Endothelial cell (in vitro differentiated cells): ENCODE measurements around the gene LYRM2. TPM values are rescaled to one million over a fixed set of nuclear protein-coding genes. Genes with fewer than 3 reads are reported as not detected.

Source experiments
- DNase-seq: peaks from one replicate; pipeline ENCODE4 v3.0.0; 2021; ENCODE audit warnings: low spot score
- H3K27ac Mint-ChIP-seq: one replicate; pipeline ENCODE4 v1.8.0; 2021; ENCODE audit warnings: mixed read lengths, inconsistent platforms; ENCODE audit not compliant: unreplicated experiment
- H3K27me3 Mint-ChIP-seq: one replicate; pipeline ENCODE4 v1.8.0; 2021; ENCODE audit warnings: mild to moderate bottlenecking, moderate library complexity, mixed read lengths, inconsistent platforms; ENCODE audit not compliant: unreplicated experiment
- H3K36me3 Mint-ChIP-seq: one replicate; pipeline ENCODE4 v1.8.0; 2021; ENCODE audit warnings: mild to moderate bottlenecking, low read depth, mixed read lengths, inconsistent platforms; ENCODE audit not compliant: unreplicated experiment
- H3K4me1 Mint-ChIP-seq: one replicate; pipeline ENCODE4 v1.8.0; 2021; ENCODE audit warnings: mild to moderate bottlenecking, mixed read lengths, inconsistent platforms; ENCODE audit not compliant: unreplicated experiment
- H3K4me3 Mint-ChIP-seq: one replicate; pipeline ENCODE4 v1.8.0; 2021; ENCODE audit warnings: mild to moderate bottlenecking, mixed read lengths, inconsistent platforms; ENCODE audit not compliant: unreplicated experiment
- H3K9me3 Mint-ChIP-seq: one replicate; pipeline ENCODE4 v1.8.0; 2021; ENCODE audit warnings: mixed read lengths, inconsistent platforms; ENCODE audit not compliant: unreplicated experiment
- total RNA-seq: library from RNA; stranded (reverse); fragmentation: NEBNext Ultra II Directional; extraction: Animal tissue kit (Norgen Biotek cat#: 25700); gene quantifications from one replicate; pipeline ENCODE4 v1.2.1, GENCODE V29; 2021; ENCODE audit not compliant: unreplicated experiment
- TF ChIP-seq, protein P1 (sequence below): fragments of 200-600 bp; sonication (generic); IDR thresholded peaks from one replicate; pipeline ENCODE4 v1.5.0; 2021; ENCODE audit warnings: antibody characterized with exemption; ENCODE audit not compliant: unreplicated experiment

The LYRM2 gene
- total RNA-seq, 1 donor from 2014 or later, result 16.0 TPM

DNA sequence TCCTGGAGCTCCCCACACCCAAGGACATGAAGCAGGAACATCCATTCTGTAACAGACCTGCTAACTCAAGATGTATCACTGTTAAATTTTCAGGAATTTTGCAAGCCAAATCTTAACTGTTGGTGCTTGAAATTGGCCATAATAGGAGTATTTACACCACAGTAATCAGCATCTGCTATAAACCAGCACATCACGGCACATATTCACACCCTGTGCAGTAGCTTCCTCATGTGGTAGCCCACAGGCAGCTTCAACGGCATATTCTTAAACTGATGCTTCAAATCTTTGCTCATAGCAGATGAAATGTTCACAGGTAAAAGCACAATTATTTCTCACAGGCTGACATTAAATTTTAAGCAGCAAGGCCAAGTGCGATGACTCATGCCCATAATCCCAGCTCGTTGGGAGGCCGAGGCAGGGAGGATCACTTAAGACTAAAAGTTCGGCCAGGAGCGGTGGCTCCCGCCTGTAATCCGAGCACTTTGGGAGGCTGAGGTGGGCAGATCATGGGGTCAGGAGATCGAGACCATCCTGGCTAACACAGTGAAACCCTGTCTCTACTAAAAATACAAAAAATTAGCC is 43.5 kb upstream of the LYRM2 start:
- DNase-seq, result no peak
- H3K4me3 Mint-ChIP-seq, result peak overlapping the region; percentile 71
- TF ChIP-seq, protein P1, sequence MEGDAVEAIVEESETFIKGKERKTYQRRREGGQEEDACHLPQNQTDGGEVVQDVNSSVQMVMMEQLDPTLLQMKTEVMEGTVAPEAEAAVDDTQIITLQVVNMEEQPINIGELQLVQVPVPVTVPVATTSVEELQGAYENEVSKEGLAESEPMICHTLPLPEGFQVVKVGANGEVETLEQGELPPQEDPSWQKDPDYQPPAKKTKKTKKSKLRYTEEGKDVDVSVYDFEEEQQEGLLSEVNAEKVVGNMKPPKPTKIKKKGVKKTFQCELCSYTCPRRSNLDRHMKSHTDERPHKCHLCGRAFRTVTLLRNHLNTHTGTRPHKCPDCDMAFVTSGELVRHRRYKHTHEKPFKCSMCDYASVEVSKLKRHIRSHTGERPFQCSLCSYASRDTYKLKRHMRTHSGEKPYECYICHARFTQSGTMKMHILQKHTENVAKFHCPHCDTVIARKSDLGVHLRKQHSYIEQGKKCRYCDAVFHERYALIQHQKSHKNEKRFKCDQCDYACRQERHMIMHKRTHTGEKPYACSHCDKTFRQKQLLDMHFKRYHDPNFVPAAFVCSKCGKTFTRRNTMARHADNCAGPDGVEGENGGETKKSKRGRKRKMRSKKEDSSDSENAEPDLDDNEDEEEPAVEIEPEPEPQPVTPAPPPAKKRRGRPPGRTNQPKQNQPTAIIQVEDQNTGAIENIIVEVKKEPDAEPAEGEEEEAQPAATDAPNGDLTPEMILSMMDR, result no peak
- no peaks in the 10 kb centered on the region for H3K9me3 Mint-ChIP-seq
- peaks cover 1% of the 10 kb centered on the region for H3K4me1 Mint-ChIP-seq
- H3K27me3 Mint-ChIP-seq, result peaks cover 3% of the 10 kb centered on the region
- H3K27ac Mint-ChIP-seq, result no peak overlapping the region
- H3K36me3 Mint-ChIP-seq, result peaks cover 51% of the 10 kb centered on the region

DNA sequence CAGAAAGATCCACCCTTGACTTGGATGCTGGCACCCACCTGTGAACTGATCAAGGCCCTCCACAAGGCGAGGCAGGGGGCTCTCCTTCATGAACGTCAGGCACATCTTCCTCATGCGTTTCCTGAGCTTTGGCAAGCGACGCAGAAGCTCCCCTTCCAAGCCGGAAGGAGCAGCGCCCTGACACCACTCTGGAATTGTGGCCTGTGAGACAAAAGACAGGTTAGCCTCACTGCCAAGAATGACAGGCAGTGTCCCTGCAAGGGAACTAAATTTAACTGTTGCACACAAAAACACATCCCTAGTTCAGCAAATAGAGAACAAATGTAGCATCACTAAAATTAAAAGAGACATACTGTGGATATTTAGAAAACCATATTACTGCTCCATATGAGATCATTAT is 42.0 kb upstream of the LYRM2 start:
- Mint-ChIP-seq H3K4me3 (no peak overlapping the region), H3K9me3 (no peaks in the 10 kb centered on the region), H3K4me1 (no peaks in the 10 kb centered on the region), H3K27me3 (no peaks in the 10 kb centered on the region), H3K27ac (no peak overlapping the region), H3K36me3 (peaks cover 57% of the 10 kb centered on the region)
- TF ChIP-seq, protein P1, result no peak
- DNase-seq, result no peak

DNA sequence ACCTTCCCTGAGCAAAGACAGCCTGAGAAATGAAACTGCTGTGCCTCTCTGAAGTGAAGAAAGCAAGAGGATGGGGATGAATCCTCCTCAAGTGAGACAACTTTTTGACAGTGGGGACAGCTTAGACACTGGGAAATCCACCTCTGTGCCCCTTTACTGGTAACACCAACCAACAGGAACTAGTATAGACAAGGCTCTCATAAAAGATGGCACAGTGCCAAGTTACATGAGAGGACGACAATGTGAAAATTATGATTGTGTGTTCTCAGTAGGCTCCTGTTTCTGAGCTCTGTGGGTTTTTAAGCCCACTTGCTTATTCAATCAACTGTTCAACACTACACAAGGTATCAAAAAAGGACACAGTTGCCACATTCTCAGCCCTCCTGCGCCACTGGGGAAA is 41.6 kb upstream of the LYRM2 start:
- Mint-ChIP-seq H3K4me1 (no peaks in the 10 kb centered on the region), H3K36me3 (peaks cover 58% of the 10 kb centered on the region), H3K27me3 (no peaks in the 10 kb centered on the region), H3K9me3 (no peaks in the 10 kb centered on the region), H3K4me3 (no peak overlapping the region), H3K27ac (no peak overlapping the region)
- TF ChIP-seq, protein P1, result no peak
- DNase-seq, result no peak

DNA sequence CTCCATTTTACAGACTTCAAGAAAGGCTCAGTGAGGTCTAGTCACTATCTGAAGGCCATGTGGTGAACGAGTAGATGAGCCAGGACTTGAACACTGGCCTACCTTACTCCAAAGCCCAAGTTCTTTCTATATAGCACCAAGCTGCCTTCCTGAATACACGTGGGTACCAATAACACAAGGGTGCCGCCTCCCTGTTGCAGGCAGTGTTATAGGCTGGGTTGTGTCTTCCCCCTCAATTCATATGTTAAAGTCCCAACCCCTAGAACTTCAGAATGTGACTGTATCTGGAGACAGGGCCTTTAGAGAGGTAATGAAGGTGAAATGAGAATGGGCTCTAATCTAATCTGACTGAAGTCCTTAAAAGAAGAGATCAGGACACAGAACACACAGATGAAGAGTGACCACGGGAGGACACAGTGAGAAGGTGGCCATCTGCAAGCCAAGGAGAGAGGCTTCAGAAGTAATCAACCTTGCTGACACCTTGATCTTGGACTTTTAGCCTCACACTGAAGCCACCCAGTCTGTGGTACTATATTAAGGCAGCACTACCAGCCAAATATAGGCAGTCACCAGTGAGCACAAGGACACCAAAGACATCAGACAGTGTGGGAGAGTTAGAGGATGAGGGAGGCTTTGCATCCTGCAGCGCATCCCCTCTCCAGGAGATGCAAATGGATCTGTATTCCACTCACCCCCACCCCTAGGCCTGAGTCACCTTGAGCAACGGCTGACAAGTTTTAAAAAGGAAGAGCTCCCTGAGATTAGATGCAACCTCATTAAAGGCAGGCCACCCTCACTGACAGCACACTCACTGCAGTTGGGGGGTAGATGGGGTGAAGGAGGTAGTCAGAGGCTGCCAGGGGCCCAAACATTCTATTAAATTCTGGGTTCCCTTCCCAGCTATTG is 40.9 kb upstream of the LYRM2 start:
- no peak for DNase-seq
- Mint-ChIP-seq H3K27me3 (no peaks in the 10 kb centered on the region), H3K9me3 (no peaks in the 10 kb centered on the region), H3K4me1 (no peaks in the 10 kb centered on the region), H3K27ac (no peak overlapping the region), H3K4me3 (peak overlapping the region; percentile 62), H3K36me3 (peaks cover 58% of the 10 kb centered on the region)
- TF ChIP-seq, protein P1, result no peak

DNA sequence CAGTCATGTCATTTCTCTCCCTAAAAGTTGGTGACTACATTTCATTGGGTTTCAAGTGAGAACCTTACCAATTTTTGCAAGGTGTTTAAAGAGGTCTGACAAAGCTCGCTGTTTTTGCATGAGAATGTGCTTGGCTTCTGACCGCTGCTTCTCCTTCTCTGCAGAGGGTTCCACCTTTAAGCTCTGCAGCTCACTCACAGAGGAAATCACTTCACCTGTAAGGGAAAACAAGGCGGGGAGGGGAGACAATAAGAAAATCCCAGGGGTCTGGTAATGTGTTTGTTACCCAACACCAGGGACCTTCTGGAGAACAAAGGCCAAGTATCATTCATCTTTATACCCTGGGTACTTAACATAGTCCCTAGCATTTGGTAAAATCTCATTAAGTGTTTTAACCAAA is 40.0 kb upstream of the LYRM2 start:
- no peaks in the 10 kb centered on the region for H3K9me3 Mint-ChIP-seq
- H3K4me1 Mint-ChIP-seq, result no peaks in the 10 kb centered on the region
- H3K4me3 Mint-ChIP-seq, result no peak overlapping the region
- DNase-seq, result no peak
- TF ChIP-seq, protein P1, result no peak
- H3K27me3 Mint-ChIP-seq, result no peaks in the 10 kb centered on the region
- peaks cover 57% of the 10 kb centered on the region for H3K36me3 Mint-ChIP-seq
- no peak overlapping the region for H3K27ac Mint-ChIP-seq
